ENCODE measurements around the gene TFDP2.

Gene TFDP2

GRCh38 chr3:142168514-142168913 lies 19.2 kb upstream of the TFDP2 start:
- DNase-seq (ENCODE audit: low read depth): no peak
- H3K4me3 ChIP-seq (ENCODE audit: low read depth, low read length): no peak overlapping the region
- TF ChIP-seq MYC (IDR thresholded peaks at IDR 0.05; ENCODE audit: low read depth, low read length) (no peak), POLR2A (IDR thresholded peaks at IDR 0.05; ENCODE audit: extremely low read depth, insufficient read length) (no peak), MAX (IDR thresholded peaks at IDR 0.05; ENCODE audit: low read depth, low read length) (no peak), CTCF (IDR thresholded peaks at IDR 0.05; ENCODE audit: low read depth, low read length) (no peak)

GRCh38 chr3:142165194-142165593 lies 15.8 kb upstream of the TFDP2 start:
- TF ChIP-seq MAX (IDR thresholded peaks at IDR 0.05; ENCODE audit: low read depth, low read length): no peak
- TF ChIP-seq POLR2A (IDR thresholded peaks at IDR 0.05; ENCODE audit: extremely low read depth, insufficient read length): no peak
- TF ChIP-seq MYC (IDR thresholded peaks at IDR 0.05; ENCODE audit: low read depth, low read length): no peak
- no peak overlapping the region for H3K4me3 ChIP-seq (ENCODE audit: low read depth, low read length)
- no peak for DNase-seq (ENCODE audit: low read depth)

GRCh38 chr3:142159083-142159740 lies 9.9 kb upstream of the TFDP2 start:
- DNase-seq (ENCODE audit: low read depth): no peak
- H3K4me3 ChIP-seq (ENCODE audit: low read depth, low read length): no peak overlapping the region
- TF ChIP-seq MYC (IDR thresholded peaks at IDR 0.05; ENCODE audit: low read depth, low read length) (no peak), MAX (IDR thresholded peaks at IDR 0.05; ENCODE audit: low read depth, low read length) (no peak)

GRCh38 chr3:142154186-142154585 lies 4.8 kb upstream of the TFDP2 start:
- H3K4me3 ChIP-seq (ENCODE audit: low read depth, low read length): no peak overlapping the region
- DNase-seq (ENCODE audit: low read depth): no peak
- no peak for TF ChIP-seq MAX (IDR thresholded peaks at IDR 0.05; ENCODE audit: low read depth, low read length)
- no peak for TF ChIP-seq MYC (IDR thresholded peaks at IDR 0.05; ENCODE audit: low read depth, low read length)
- TF ChIP-seq CTCF (IDR thresholded peaks at IDR 0.05; ENCODE audit: low read depth, low read length): no peak
- TF ChIP-seq POLR2A (IDR thresholded peaks at IDR 0.05; ENCODE audit: extremely low read depth, insufficient read length): no peak

GRCh38 chr3:142152384-142152783 lies 3.0 kb upstream of the TFDP2 start:
- DNase-seq (ENCODE audit: low read depth): peak; percentile 11
- TF ChIP-seq MYC (IDR thresholded peaks at IDR 0.05; ENCODE audit: low read depth, low read length): no peak
- no peak for TF ChIP-seq POLR2A (IDR thresholded peaks at IDR 0.05; ENCODE audit: extremely low read depth, insufficient read length)
- no peak for TF ChIP-seq MAX (IDR thresholded peaks at IDR 0.05; ENCODE audit: low read depth, low read length)
- H3K4me3 ChIP-seq (ENCODE audit: low read depth, low read length): no peak overlapping the region

GRCh38 chr3:142151828-142152227 lies 2.5 kb upstream of the TFDP2 start:
- DNase-seq (ENCODE audit: low read depth): no peak
- TF ChIP-seq MYC (IDR thresholded peaks at IDR 0.05; ENCODE audit: low read depth, low read length): no peak
- TF ChIP-seq CTCF (IDR thresholded peaks at IDR 0.05; ENCODE audit: low read depth, low read length): no peak
- TF ChIP-seq MAX (IDR thresholded peaks at IDR 0.05; ENCODE audit: low read depth, low read length): no peak
- TF ChIP-seq POLR2A (IDR thresholded peaks at IDR 0.05; ENCODE audit: extremely low read depth, insufficient read length): no peak
- H3K4me3 ChIP-seq (ENCODE audit: low read depth, low read length): no peak overlapping the region

GRCh38 chr3:142151240-142151639 lies 1.9 kb upstream of the TFDP2 start:
- DNase-seq (ENCODE audit: low read depth): no peak
- H3K4me3 ChIP-seq (ENCODE audit: low read depth, low read length): no peak overlapping the region
- TF ChIP-seq MAX (IDR thresholded peaks at IDR 0.05; ENCODE audit: low read depth, low read length): no peak
- TF ChIP-seq CTCF (IDR thresholded peaks at IDR 0.05; ENCODE audit: low read depth, low read length): no peak
- TF ChIP-seq MYC (IDR thresholded peaks at IDR 0.05; ENCODE audit: low read depth, low read length): no peak
- no peak for TF ChIP-seq POLR2A (IDR thresholded peaks at IDR 0.05; ENCODE audit: extremely low read depth, insufficient read length)

Measured in NB4 (cell line).